ENCODE data around the gene RNF13.

Gene RNF13

GRCh38 chr3:149957361-149958125, 144.5 kb downstream of the RNF13 start:
- TF ChIP-seq, protein P1, sequence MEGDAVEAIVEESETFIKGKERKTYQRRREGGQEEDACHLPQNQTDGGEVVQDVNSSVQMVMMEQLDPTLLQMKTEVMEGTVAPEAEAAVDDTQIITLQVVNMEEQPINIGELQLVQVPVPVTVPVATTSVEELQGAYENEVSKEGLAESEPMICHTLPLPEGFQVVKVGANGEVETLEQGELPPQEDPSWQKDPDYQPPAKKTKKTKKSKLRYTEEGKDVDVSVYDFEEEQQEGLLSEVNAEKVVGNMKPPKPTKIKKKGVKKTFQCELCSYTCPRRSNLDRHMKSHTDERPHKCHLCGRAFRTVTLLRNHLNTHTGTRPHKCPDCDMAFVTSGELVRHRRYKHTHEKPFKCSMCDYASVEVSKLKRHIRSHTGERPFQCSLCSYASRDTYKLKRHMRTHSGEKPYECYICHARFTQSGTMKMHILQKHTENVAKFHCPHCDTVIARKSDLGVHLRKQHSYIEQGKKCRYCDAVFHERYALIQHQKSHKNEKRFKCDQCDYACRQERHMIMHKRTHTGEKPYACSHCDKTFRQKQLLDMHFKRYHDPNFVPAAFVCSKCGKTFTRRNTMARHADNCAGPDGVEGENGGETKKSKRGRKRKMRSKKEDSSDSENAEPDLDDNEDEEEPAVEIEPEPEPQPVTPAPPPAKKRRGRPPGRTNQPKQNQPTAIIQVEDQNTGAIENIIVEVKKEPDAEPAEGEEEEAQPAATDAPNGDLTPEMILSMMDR (IDR thresholded peaks at IDR 0.05; ENCODE audit: control insufficient read depth, extremely low read depth, insufficient read depth): no peak
- DNase-seq (ENCODE audit: low read depth): no peak
- H3K4me3 ChIP-seq (ENCODE audit: low read depth, low read length): no peak overlapping the region

DNA sequence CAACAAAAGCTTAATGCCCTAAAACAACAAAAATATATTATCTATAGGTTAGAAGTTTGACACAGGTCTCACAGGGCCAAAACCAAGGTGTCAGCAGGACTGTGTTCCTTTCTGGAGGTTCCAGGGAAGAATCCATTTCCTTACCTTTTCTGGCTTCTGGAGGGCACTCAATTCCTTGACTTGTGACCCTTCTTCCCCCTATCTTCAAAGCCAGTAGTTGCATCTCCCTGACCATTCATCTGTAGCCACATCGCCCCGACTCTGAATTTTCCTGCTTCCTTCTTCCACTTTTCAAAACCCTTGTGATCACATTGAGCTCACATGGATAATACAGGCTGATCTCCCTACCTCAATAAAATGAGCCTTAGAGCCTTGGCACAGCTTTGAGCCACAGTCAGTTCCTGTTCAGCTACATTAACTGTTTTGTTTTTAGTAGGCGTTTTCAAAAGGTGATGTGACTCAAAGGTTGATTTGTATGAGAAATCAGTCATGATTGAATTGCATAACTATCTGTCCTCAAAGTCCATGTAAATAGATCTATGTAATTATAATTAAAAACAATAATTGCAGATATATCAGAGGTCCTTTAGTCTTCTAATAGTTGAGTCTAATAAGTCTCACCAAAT, 145.3 kb downstream of the RNF13 start:
- no peak for DNase-seq (ENCODE audit: low read depth)
- TF ChIP-seq, protein P1 (IDR thresholded peaks at IDR 0.05; ENCODE audit: control insufficient read depth, extremely low read depth, insufficient read depth): no peak
- no peak overlapping the region for H3K4me3 ChIP-seq (ENCODE audit: low read depth, low read length)

GRCh38 chr3:149959443-149959842, 146.4 kb downstream of the RNF13 start:
- TF ChIP-seq, protein P1 (IDR thresholded peaks at IDR 0.05; ENCODE audit: control insufficient read depth, extremely low read depth, insufficient read depth): no peak
- DNase-seq (ENCODE audit: low read depth): no peak
- H3K4me3 ChIP-seq (ENCODE audit: low read depth, low read length): no peak overlapping the region

GRCh38 chr3:149963485-149963884, 150.5 kb downstream of the RNF13 start:
- TF ChIP-seq, protein P1 (IDR thresholded peaks at IDR 0.05; ENCODE audit: control insufficient read depth, extremely low read depth, insufficient read depth): no peak
- no peak overlapping the region for H3K4me3 ChIP-seq (ENCODE audit: low read depth, low read length)
- DNase-seq (ENCODE audit: low read depth): no peak

- no peak for DNase-seq (ENCODE audit: low read depth)
- TF ChIP-seq, protein P1 (IDR thresholded peaks at IDR 0.05; ENCODE audit: control insufficient read depth, extremely low read depth, insufficient read depth): no peak
- H3K4me3 ChIP-seq (ENCODE audit: low read depth, low read length): no peak overlapping the region
Measured at GRCh38 chr3:149964291-149964690, 151.3 kb downstream of the RNF13 start.

GRCh38 chr3:149965278-149965677, 152.3 kb downstream of the RNF13 start:
- H3K4me3 ChIP-seq (ENCODE audit: low read depth, low read length): no peak overlapping the region
- no peak for DNase-seq (ENCODE audit: low read depth)
- TF ChIP-seq, protein P1 (IDR thresholded peaks at IDR 0.05; ENCODE audit: control insufficient read depth, extremely low read depth, insufficient read depth): no peak
